Suppressor macrophage (primary cell): Measurements from ENCODE around the gene TMEM258.
A peak's percentile ranks its signal among the peaks of the same experiment; 100 is the strongest.

Experiments used
- DNase-seq, 4 experiments: peaks; one replicate each; pipeline ENCODE4 v3.0.0-alpha.2; 2020 to 2022

Gene TMEM258

GRCh38 chr11:61775606-61776554, 16.5 kb downstream of the TMEM258 start:
- no peak for DNase-seq

- DNase-seq = no peak
Measured at GRCh38 chr11:61775106-61775505, 17.3 kb downstream of the TMEM258 start.

GRCh38 chr11:61774411-61774810, 18.0 kb downstream of the TMEM258 start:
- DNase-seq = no peak

- DNase-seq = no peak
Measured at GRCh38 chr11:61773809-61774208, 18.6 kb downstream of the TMEM258 start.

GRCh38 chr11:61773356-61773755, 19.0 kb downstream of the TMEM258 start:
- DNase-seq = no peak

- no peak for DNase-seq
Measured at GRCh38 chr11:61771985-61772455, 20.4 kb downstream of the TMEM258 start.

- no peak for DNase-seq
Measured at GRCh38 chr11:61771195-61771894, 21.1 kb downstream of the TMEM258 start.

GRCh38 chr11:61769946-61770683, 22.3 kb downstream of the TMEM258 start:
- DNase-seq = no peak

- no peak for DNase-seq
Measured at GRCh38 chr11:61769169-61769920, 23.1 kb downstream of the TMEM258 start.

- DNase-seq = no peak
Measured at GRCh38 chr11:61768376-61769076, 23.9 kb downstream of the TMEM258 start.

GRCh38 chr11:61766353-61766841, 26.0 kb downstream of the TMEM258 start:
- no peak for DNase-seq

- no peak for DNase-seq
Measured at GRCh38 chr11:61765550-61766253, 26.7 kb downstream of the TMEM258 start.

GRCh38 chr11:61764606-61765260, 27.7 kb downstream of the TMEM258 start:
- DNase-seq = no peak

GRCh38 chr11:61763930-61764605, 28.3 kb downstream of the TMEM258 start:
- no peak for DNase-seq

GRCh38 chr11:61762798-61763197, 29.6 kb downstream of the TMEM258 start:
- DNase-seq = no peak

- no peak for DNase-seq
Measured at GRCh38 chr11:61762223-61762615, 30.2 kb downstream of the TMEM258 start.

GRCh38 chr11:61761440-61762222, 30.8 kb downstream of the TMEM258 start:
- peak in 1 of 4 experiments; percentile 17 for DNase-seq

GRCh38 chr11:61760946-61761345, 31.5 kb downstream of the TMEM258 start:
- no peak for DNase-seq
